GM19238 (cell line): Measurements from ENCODE around the gene TOMM22.
"Not testable (repeated sequence)": the region's sequence is repeated elsewhere in the genome, so short reads cannot be mapped to it uniquely, and the experiment has no call there.

Experiments used
- DNase-seq: peaks from one replicate; pipeline ENCODE4 v3.0.0; 2011; ENCODE audit warnings: low spot score; ENCODE audit not compliant: insufficient read length

TOMM22 gene

DNA sequence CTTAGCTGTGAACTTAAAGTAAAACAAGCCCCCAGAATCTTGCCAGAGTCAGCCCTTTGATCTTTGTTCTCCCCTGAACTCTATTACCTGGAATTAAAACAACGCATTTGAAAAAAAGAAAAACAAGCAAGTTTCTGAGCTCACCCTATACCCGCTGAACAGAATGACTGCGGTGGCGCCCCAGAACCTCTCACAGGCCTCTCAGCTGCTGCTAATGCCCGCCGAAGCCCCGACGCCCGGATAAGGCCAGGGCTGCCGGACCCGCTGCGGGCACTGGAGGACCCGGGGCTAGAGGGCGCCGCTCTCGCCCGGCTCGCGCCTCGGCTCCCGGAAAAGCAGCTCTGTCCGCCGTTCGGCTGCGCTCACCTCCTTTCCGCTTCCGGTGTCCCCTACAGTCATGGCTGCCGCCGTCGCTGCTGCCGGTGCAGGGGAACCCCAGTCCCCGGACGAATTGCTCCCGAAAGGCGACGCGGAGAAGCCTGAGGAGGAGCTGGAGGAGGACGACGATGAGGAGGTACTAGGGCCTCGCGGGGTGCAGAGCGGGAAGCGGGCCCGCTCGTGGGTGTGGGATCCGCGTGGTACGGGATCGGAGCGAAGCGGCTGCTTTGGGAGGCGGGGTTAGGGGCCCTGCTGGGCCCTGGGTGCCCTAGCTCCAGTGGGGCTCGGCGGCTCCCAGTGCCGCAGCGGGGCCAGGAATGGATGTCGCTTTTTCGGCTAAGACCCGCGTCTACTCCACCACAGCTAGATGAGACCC is at the start of gene TOMM22:
Gene TOMM22 (plus strand): TSS at position 376 of the 754 bp plus-strand sequence. CDS start 22 bp downstream, at position 398.
- peak; percentile 99 for DNase-seq

DNA sequence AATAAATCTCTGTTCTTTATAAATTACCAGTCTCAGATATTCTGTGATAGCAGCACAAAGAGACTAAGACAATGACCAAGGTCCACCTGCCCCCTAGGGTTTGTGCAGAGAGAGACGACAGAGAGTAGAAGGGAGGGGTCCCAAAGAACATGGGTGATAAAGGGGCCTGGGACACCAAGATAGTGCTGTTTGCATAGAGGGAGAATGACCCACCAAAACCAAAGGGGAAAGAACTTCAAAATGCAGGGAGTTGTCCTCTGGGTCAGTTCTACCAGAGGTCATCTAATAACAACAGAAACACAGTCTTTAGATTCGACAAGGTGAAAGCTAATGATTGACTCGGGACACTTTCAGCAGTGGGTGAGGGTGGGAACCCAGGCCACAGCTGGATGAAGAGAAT is 49.2 kb upstream of the TOMM22 start:
- no peak for DNase-seq

DNA sequence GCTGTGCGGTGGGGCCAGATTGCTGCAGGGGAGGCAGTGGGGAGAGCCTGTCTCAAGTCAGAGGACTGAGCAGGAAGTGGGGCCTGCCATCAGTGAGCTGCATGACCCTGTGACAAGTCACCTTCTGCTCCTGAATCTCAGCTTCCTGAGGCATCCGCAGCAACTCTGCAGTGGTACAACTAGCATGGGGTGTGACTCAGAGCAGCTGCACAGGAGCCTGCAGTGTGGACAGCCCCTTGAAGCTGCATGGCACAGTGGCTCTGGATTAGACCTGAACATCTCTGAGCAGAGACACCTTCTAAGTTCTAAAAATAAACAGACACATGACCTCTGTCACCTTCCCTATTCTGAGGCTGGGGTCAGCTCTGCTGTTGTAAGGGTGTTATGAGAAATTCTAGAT is 43.5 kb upstream of the TOMM22 start:
- DNase-seq, result no peak

DNA sequence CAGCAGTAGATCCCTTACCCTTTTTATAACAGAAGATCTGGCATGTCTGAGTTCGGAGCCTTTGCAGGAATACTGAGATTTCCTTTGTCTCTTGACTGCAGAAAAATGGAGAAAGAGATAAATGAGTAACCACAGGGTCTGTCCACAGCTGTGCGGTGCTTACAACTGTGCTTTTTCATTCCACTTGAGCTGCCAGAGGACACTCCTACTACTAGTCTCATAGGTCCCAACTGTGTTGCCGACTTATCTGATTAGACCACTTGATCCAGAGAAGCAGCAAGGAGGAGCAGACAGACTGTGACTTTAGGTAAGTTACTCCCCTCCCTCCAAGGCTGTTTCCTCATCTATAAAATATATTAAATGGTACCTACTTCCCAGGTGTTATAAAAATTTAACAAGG is 43.0 kb upstream of the TOMM22 start:
- no peak for DNase-seq

DNA sequence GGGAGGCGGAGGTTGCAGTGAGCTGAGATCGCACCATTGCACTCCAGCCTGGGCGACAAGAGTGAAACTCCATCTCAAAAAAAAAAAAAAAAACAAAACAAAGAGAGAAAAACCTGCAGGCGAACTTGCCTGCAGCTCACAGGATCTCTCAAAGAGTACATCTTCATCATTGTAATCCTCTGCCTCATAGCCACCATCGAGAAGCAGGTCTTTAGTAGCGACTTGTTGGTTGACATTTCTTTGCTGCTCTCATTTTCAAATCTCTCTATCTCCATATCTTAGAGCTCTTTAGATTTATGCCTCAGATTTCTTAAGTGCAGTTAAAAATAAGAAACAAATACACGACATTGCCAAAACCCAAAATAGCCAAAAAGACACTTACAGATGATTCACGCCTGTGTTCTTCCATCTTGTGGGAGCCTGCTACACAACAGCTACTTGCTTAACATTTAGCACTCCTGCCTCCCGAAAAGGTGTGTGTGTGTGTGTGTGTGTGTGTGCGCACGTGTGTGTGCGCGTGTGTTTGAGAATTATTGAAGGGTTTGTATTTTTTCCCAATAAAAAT is 40.2 kb upstream of the TOMM22 start:
- no peak for DNase-seq

DNA sequence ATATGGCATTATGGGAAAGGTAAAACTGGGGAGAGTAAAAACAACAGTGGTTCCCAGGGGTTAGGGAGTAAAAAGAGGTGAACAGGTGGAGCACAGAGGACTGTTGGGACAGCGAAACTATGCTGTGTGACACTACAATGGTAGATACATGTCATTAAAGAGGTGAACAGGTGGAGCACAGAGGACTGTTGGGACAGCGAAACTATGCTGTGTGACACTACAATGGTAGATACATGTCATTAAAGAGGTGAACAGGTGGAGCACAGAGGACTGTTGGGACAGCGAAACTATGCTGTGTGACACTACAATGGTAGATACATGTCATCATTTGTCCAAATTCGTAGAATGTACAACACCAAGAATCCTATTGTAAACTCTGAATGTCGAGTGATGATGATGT is 37.5 kb upstream of the TOMM22 start:
- not testable (repeated sequence) for DNase-seq

DNA sequence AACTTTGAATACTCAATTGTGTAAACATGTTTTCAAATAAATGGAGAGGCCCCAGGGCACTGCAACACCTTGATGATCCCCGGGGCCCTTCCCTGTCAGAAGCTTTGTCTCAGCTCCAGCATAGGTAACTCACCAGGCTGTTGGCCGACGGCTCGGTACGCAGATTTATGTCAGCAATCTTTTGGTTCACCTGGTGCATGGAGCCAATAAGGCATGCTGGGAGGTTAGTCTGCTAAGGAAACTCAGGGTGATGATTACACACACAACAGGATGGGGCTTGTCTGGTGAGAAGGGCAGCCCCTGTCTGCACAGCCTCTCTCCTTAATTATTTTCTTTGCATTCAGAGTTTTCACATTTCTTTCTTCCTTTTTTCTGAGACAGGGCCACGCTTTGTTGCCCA is 36.3 kb upstream of the TOMM22 start:
- no peak for DNase-seq

DNA sequence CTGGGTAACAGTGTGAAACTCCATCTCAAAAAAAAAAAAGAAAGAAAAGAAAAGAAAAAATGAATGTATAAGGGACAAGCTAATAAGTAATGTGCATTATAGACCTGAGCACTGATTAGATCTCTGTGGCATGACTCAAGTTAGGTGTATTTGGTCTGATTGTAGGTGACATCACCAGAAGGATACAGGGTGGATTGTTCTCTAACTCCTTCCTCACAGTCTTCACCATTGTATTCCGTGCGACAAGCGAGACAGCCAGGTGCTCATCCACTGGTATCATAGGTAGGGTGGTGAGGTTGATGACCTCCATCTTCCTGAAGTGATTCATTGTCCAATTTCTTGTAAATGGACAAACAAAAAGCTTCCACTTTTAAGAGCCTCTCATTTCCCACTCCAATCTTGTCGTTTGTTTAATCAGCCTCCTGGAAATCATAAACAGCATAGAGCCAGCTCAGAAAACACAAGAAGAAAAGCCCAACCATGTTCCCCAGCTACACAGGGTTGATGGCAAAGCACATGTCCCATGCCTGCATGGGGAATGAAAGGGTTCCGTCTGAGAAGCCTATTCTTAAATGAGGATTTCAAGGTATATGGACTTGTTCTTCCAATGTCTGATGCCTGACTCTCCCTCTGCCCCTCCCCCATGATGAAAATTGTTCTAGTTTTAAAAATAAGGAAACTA is 31.8 kb upstream of the TOMM22 start:
- no peak for DNase-seq

DNA sequence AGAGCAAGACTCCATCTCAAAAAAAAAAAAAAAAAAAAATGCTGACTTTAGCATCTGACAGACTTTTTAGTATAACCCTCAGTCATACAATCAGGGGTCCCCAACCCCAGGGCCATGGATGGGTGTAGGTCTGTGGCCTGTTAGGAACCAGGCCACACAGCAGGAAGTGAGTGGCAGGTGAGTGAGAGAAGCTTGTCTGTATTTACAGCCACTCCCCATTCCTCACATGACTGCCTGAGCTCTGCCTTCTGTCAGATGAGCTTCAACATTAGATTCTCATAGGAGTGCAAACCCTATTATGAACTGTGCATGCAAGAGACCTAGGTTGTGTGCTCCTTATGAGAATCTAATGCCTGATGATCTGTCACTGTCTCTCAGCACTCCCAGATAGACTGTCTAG is 28.9 kb upstream of the TOMM22 start:
- no peak for DNase-seq

DNA sequence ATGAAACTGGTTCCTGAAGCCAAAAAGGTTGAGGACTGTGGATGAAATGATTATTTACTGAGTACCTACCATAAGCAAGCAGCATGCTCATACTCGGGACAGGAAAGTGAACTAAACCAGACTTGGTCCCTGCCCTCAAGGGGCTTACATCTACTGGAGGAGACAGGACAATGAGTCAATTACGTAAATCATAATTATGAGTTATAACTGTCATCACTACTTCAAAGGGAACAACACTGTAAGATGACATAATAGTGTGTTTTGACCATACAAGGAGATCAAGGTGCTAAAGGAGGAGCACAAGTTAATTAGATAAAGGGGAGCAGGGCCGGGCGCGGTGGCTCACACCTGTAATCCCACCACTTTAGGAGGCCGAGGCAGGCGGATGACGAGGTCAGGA is 28.0 kb upstream of the TOMM22 start:
- no peak for DNase-seq

DNA sequence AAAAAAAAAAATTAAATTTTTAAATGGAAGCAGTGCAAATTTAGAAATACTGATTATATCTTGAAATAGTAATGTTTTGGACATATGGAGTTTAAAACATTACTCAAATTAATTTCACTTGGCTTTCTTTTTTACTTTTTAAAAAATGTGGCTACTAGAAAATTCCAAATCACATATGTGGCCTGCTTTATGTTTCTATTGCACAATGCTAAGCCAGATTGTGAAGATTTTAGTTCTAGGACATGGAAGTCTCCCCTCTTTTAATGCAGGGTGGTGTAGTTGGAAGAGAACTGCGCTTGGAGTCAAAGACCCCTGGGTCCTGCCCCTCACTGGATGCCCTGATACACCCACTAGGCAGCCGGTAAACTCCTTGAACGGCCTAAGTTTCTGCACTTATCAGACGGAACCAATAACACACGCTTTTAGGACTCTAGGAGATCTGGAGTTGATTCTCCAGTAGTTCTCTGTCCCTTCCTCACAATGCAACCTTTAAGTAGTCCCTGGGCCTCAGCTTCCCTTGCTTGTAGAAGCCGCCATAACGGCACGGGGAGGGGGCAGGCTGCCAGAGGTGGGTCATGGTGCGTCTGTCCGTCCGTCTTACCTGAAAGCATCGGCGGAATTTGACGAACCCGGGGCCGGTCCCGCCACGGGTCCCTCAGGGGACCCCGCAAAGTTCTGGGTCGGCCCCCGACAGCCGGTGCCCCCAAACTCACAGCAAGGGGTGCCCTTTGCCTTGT is 26.1 kb upstream of the TOMM22 start:
- DNase-seq, result no peak

DNA sequence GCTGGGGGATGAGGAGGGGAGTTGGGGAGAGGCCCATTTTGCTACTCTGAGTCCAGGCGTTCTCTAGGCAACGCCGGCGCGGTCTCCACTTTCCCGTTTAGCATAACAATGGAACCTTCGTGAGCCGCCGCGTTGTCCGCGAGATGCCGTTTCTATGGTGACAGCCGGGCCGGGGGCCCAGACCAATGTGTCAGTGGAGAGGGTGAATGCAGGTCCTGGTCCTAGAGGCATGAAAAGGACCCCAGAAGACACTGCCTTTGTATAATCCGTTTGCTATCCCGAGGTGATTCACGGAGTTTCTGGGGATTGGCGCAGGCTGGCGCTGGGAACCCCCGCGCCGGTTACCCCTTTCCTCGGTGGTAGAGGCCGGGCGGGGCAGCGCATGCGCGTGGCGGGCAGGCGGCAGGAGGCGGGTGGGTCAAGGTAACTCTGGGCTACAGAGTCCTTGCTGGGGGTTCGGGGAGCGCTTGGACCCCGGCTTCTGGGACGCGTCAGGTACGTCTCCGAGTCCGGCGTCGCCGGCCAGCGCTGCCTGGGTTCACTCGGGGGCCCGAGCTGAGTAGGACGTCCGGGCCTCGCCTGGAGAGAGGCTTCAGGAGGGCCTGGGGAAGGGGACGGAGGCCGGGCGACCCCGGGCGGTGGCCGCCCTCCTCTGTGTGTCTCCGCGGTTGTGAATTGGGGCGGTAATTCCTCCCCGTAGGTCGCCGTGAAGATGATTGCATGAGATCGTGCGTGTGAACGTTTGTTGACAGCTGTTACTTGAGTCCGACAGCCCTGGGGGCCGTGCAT is 25.3 kb upstream of the TOMM22 start, which contains the start of the genes CBY1 and FAM227A:
Gene CBY1 (plus strand): TSS at position 383 of the 789 bp plus-strand sequence. CDS start 11,417 bp downstream, outside the sequence.
Gene FAM227A (minus strand): TSS at position 137 of the 789 bp plus-strand sequence. CDS start 6,224 bp downstream, outside the sequence.
- DNase-seq, result peak; percentile 96

DNA sequence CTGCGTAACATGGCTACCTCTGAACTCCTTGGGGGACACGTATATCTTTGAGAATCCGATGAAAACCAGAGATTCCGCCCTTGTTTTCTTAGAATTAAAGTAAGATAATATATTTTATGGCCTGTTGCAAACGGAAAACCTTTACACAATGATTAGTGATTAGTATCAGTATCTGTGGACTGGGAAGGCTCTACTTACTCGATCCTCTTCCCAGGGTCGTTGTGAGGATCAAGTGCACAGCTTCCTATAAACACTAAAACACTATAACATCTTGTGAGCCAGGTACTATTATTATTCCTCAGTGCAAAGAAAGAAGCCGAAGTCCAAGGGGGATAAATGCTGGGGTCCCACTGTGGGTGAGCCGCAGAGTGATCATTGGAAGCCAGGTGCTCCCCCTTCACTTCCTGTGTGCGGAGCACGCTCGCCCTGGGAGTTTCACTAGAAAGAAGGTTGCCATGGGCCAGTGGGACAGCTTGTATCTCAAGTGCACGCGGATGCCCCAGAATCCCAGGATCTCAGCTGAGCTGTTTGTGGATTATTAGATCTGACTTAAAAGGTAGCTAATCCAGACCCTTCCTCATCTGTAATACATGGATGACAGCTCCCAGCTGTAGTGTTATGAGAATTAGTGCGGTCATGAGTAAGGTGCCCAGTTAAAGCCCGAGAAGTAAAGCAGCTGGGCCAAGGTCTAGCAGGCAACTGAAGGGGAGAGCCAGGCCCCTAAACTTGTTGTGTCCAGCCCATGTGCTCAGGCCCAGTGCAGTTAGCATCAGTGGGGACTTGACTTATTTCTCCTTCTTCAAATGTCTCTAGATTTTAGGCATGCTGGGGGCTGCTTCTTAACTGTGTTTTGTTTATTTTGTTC is 24.5 kb upstream of the TOMM22 start:
- DNase-seq, result peak; percentile 35

DNA sequence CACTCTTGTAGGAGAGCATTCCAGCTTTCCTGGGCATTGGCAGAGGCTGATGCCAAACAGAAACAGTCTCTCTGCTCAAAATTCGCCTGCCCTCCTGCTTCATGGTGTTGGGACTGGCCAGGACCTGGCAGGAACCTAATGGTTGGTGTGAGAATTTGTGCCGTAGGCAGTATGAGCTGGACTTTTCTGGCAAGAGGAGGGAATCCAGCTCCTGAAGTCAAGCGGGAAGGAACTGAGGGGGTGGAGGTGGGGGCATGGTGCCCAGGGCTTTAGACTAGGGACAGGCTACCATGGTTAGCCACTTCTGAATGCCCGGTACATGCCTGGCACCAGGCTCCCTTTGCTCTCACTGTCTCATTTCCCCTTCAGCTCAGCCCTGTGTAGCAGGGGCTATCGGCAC is 6.9 kb upstream of the TOMM22 start:
- no peak for DNase-seq

DNA sequence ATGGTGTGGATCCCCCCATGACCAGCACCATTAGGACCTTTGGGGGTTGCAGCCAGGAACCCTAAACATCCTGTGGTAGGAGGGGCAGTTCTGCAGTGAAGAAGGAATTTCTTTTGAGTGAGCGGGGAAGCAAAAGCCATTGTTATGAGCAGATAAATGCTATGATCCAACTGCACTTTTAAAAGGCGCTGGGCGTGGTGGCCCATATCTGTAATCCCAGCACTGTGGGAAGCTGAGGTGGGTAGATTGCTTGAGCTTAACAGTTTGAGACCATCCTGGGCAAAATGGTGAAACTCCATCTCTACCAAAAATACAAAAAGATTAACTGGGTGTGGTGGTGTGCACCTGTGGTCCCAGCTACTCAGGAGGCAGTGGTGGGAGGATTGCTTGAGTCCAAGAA is 5.9 kb upstream of the TOMM22 start:
- no peak for DNase-seq

DNA sequence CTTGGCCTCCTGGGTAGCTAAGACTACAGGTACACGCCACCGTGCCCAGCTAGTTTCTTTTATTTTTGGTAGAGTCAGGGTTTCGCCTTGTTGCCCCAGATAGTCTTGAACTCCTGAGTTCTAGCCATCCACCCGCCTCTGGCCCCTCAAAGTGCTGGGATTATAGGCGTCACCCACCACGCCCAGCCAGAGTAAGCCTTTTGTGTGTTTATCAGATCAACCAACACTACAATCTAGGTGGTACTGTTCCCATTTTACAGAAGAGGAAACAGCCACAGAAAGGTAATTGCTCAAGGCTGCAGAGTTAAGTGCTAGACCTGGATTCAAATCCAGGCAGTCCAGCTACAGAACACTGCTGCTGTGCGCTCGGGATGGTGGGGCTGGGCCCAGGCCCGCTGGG is 3.1 kb downstream of the TOMM22 start:
- no peak for DNase-seq

DNA sequence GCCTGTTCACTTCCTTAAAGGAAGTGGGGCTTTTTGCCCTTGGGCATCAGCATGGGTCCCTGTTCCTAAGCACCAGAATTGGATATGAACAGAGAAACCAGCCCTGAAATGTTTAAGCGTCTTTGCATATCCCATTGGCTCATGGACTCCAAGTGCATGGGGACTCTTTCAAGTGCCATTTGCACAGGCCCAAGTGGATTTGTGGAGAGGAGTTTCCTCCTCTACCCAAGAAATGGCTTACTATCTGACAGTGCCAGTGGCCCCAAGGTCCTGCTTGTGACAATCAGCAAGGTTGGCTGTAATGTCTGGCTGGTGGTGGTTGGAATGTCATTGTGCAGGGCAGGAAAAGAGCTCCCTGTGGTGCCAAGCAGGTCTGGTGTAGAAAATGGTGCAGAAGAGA is 4.0 kb downstream of the TOMM22 start:
- DNase-seq, result no peak

DNA sequence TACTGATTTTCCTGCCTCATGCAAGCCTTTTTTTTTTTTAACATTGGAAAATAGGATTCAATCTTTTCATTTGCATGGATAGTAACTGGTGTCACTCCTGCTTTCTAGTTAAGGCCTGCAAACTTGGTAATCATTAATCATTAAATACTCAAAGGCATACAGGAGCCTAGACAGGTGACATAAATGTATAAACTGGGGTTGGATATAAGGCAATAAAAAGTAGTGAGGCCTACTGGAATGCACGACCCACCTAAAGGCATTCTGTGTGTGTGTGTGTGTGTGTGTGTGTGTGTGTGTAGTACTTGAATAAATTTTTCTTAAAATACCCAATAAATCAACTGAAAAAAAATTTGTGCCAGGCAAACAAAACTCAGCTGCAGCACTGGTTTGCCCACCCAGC is 7.9 kb downstream of the TOMM22 start:
- no peak for DNase-seq

DNA sequence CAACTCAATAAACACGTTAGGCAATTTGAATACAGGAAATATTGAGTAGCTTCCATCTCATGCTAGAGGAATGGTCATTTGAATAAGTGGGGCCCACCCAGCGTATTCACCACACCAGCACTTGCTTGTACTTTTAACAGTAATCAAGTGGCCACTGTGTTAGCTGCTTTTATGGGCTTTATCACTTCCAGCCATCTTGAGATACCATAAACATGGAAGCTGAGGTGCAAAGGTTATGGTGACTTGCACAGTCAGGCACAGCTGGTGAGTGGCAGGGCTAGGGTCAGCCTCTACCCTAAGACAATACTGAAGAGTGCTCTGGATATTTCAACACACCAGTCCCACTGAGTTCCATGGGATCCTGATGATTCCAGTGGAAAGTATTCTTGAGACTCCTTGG is 12.3 kb downstream of the TOMM22 start:
- no peak for DNase-seq

DNA sequence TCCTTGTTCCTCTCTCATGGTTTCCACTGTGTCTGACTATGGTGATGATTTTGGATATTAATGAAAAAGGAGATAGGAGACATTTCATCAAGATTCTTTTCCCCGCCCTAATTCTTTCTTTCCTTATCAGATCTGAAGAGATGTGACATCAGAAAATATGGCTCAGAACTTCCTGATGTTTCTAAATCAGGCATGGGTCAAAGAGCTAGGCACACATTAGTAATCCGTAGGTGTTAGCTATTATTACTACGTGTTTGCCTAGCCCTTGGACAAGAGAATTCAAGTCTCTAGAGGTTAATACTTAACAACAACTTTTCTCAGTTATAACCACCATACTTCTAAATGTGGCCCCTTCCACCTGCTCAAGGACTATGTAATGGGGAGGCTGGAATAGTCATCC is 13.2 kb downstream of the TOMM22 start:
- no peak for DNase-seq
